HG03521 (cell line): Measurements from ENCODE around the gene TSPEAR.
"Not testable (repeated sequence)": the region's sequence is repeated elsewhere in the genome, so short reads cannot be mapped to it uniquely, and the experiment has no call there.

ENCODE experiments used
- ATAC-seq: cut with Tn5 transposase; IDR thresholded peaks from one replicate; pipeline ENCODE4 v1.9.1; 2021; ENCODE audit warnings: mild to moderate bottlenecking, moderate library complexity; ENCODE audit not compliant: unreplicated experiment

Gene TSPEAR

GRCh38 chr21:44686843-44687561 lies 24.4 kb downstream of the TSPEAR start:
- ATAC-seq: no peak

- no peak for ATAC-seq
Observed at GRCh38 chr21:44686000-44686781, 25.2 kb downstream of the TSPEAR start.

GRCh38 chr21:44685050-44685449 lies 26.3 kb downstream of the TSPEAR start:
- ATAC-seq: not testable (repeated sequence)

- ATAC-seq: no peak
Observed at GRCh38 chr21:44684483-44684882, 26.9 kb downstream of the TSPEAR start.

- ATAC-seq: no peak
Observed at GRCh38 chr21:44684077-44684476, 27.3 kb downstream of the TSPEAR start.

- no peak for ATAC-seq
Observed at GRCh38 chr21:44682580-44683151, 28.7 kb downstream of the TSPEAR start.

- no peak for ATAC-seq
Observed at GRCh38 chr21:44681861-44682579, 29.4 kb downstream of the TSPEAR start, which contains the start of gene KRTAP12-1. Gene KRTAP12-1 (minus strand): TSS chr21:44682163. CDS start chr21:44682123, 40 bp downstream.

GRCh38 chr21:44681152-44681551 lies 30.2 kb downstream of the TSPEAR start:
- ATAC-seq: no peak

- ATAC-seq: no peak
Observed at GRCh38 chr21:44677881-44678280, 33.5 kb downstream of the TSPEAR start.

GRCh38 chr21:44671911-44672310 lies 39.5 kb downstream of the TSPEAR start:
- no peak for ATAC-seq

- no peak for ATAC-seq
Observed at GRCh38 chr21:44670642-44671432, 40.5 kb downstream of the TSPEAR start.

GRCh38 chr21:44667612-44668011 lies 43.8 kb downstream of the TSPEAR start:
- ATAC-seq: no peak

- no peak for ATAC-seq
Observed at GRCh38 chr21:44666401-44667320, 44.7 kb downstream of the TSPEAR start, which contains the start of gene KRTAP12-2. Gene KRTAP12-2 (minus strand): TSS chr21:44666927. CDS start chr21:44666886, 41 bp downstream.

- ATAC-seq: no peak
Observed at GRCh38 chr21:44664691-44665090, 46.7 kb downstream of the TSPEAR start.

GRCh38 chr21:44661567-44661966 lies 49.8 kb downstream of the TSPEAR start:
- not testable (repeated sequence) for ATAC-seq

- ATAC-seq: no peak
Observed at GRCh38 chr21:44658913-44659595, 52.3 kb downstream of the TSPEAR start.

- no peak for ATAC-seq
Observed at GRCh38 chr21:44658541-44658910, 52.8 kb downstream of the TSPEAR start.

- ATAC-seq: no peak
Observed at GRCh38 chr21:44657635-44658540, 53.5 kb downstream of the TSPEAR start, which contains the start of gene KRTAP12-3. Gene KRTAP12-3 (plus strand): TSS chr21:44657932. CDS start chr21:44657980, 48 bp downstream.
